GM10248 (cell line): Measurements from ENCODE around the gene CRYL1.

Experiments
- CTCF ChIA-PET: fragments of 300-600 bp; sonication (Branson Sonifier 250); formaldehyde crosslinking; extraction: SDS; loops from one replicate; lab custom pipeline; 2021; ENCODE audit warnings: antibody characterized with exemption; lab: Yijun Ruan, JAX
- POLR2A ChIA-PET: fragments of 350-650 bp; sonication (Branson Sonifier 250); formaldehyde crosslinking; extraction: SDS; loops from one replicate; lab custom pipeline; 2020; ENCODE audit warnings: antibody characterized with exemption; lab: Yijun Ruan, JAX
- DNase-seq: peaks from one replicate; pipeline ENCODE4 v3.0.0; 2012; ENCODE audit errors: extremely low spot score
- TF ChIP-seq, protein P1 (sequence below): IDR thresholded peaks from 2 replicates; pipeline ENCODE4 v1.5.1; 2012; ENCODE audit warnings: mild to moderate bottlenecking, low read depth; ENCODE audit errors: extremely low read depth, missing control alignments, control extremely low read depth

Gene CRYL1

DNA sequence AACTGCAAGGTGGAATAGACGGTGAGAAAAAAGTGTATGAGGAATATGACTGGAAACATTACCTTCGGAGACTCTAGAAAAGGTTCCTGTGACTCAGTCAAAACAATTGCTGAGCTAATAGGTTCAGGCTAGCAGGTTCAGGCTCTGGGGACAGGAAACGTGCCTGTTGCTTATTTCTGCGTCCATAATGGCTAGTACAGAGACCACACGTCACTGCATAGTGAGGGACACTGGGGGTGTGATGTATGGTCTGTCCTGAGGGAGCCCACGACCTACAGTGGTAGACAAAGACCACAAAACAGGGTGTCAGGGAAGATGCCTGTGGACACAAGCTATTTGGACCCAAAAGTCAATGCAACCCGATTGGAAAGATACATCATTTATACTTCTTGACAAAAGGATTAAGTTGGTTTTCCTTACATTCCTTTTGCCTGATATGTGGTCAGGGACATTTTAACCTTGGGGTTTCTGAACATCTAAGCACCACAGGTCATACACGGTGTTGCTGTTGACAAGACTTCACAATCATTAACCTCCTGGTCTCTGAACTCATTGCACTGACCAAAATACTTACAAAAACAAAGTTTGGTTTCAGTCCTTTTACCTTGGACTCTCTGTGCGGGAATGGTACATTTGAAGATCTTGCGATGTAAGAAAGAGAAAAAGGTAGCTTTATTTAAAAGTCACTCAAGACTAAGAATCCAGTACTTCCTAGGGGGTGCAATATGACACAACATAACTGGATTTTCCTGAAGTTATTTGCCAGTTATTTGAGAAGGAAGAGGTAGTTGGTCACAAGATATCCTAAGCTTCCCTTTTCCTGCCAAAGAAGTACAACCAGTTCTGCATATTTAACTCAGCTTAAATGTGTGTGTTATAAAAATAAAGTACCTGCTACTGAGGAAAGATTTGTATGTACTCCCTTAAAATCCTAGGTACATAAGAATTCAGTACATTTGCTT lies 20.0 kb downstream of the CRYL1 start:
- CTCF ChIA-PET: interaction anchor here (1.0 to 4.7 kb wide), 4 partner anchors 10 to 417 kb away, joined by 3 to 26 read pairs (median 6); no protein-coding TSS in a partner anchor
- TF ChIP-seq, protein P1, sequence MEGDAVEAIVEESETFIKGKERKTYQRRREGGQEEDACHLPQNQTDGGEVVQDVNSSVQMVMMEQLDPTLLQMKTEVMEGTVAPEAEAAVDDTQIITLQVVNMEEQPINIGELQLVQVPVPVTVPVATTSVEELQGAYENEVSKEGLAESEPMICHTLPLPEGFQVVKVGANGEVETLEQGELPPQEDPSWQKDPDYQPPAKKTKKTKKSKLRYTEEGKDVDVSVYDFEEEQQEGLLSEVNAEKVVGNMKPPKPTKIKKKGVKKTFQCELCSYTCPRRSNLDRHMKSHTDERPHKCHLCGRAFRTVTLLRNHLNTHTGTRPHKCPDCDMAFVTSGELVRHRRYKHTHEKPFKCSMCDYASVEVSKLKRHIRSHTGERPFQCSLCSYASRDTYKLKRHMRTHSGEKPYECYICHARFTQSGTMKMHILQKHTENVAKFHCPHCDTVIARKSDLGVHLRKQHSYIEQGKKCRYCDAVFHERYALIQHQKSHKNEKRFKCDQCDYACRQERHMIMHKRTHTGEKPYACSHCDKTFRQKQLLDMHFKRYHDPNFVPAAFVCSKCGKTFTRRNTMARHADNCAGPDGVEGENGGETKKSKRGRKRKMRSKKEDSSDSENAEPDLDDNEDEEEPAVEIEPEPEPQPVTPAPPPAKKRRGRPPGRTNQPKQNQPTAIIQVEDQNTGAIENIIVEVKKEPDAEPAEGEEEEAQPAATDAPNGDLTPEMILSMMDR: no peak
- POLR2A ChIA-PET: no interaction called here

DNA sequence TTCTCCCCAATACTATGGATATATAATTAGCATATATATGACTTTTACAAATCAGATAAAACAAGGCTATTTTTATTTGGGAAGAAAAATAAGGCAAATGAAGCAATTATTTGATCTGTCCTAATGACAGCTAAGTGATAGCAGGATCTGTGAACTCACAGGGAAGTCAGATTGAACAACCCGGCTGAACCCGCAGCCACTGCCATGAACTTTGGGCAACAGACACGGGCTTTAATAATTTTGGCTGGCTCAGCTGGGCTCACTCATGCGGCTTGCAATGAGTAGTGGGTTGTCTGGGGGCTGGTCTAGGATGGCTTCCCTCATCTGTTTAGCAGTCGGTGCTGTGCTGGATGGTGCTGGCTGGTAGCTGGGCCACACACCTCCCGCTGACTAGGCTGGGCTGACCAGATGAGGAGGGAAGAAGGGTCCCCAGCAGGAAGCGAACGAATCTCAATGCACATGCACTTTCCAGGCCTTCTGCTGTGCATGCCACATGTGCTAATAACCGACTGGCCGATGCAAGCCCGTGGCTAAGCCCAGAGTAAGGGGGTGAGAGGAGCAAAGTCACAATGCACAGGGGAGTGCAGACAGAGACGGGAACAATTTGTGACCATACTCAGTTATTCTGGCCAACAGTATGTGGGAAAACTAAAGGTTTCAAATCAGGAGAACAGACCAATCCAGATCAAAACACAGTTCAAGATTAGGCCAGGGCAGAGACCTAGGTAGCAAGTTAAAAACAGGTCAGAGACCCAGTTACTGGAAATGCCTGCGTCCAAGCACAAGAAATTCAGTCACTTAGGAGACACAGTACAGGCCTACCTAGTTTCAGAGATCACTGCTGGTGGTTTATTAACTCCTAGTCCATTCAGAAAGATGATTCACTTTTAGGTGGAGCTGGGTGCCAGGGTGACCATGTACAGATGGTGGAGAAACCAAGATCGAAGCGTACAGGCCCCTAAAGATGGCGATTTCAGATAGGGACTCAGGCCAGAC lies 22.3 kb downstream of the CRYL1 start:
- TF ChIP-seq, protein P1: no peak
- ChIA-PET POLR2A (no interaction called here), CTCF (interaction anchor here (2.0 kb wide), 1 partner anchor 11 kb away, joined by 6 read pairs; no protein-coding TSS in a partner anchor)
- no peak for DNase-seq

More for the DNA sequence above, 20.0 kb downstream of the CRYL1 start:
- no peak for DNase-seq

DNA sequence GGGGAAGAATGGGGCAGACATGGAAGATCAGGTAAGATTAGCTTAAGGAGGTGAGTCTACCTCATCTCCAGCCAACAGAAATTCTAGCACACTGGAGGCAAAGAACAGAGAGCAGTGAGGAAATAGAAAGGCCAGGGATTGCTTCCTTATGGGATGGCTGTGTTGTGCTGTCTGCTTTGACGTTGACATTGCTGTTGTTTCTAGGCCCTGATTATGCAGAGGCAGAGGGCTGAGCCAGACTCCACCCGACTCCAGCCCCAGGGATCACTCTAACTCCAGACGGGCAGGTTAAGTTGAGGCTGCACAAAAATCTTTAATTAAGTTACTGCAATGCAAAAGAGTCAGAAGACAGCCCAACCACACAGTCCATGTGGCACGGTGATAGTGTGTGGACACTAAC lies 24.1 kb downstream of the CRYL1 start:
- no peak for DNase-seq
- ChIA-PET CTCF (interaction anchor here (1.7 to 2.0 kb wide), 2 partner anchors 9 to 327 kb away, joined by 4 to 6 read pairs; no protein-coding TSS in a partner anchor), POLR2A (no interaction called here)
- TF ChIP-seq, protein P1: no peak

DNA sequence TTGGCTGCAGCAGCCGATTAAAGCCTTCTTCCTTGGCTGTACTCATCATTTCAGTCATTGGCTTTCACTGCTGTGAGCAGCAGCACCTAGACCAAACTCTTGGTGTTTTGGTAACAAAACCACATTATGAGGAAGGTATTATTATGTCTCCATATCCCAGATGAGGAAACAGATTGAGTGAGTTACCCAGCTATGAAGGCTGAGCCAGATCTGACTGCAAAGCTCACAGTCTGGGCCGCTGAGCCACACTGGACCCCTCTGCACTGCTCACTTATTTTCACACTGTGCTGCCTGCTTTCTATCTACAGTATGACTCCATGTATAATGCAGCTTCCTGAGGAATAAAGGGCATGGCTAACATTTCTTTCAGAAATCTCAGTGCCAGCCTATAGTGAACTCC lies 24.5 kb downstream of the CRYL1 start:
- ChIA-PET CTCF (interaction anchor here (1.7 to 2.1 kb wide), 3 partner anchors 11 to 328 kb away, joined by 4 to 5 read pairs (median 5); no protein-coding TSS in a partner anchor), POLR2A (interaction anchor here (0.6 kb wide), 1 partner anchor 24 kb away, joined by 4 read pairs; no protein-coding TSS in a partner anchor)
- TF ChIP-seq, protein P1: no peak
- DNase-seq: no peak

DNA sequence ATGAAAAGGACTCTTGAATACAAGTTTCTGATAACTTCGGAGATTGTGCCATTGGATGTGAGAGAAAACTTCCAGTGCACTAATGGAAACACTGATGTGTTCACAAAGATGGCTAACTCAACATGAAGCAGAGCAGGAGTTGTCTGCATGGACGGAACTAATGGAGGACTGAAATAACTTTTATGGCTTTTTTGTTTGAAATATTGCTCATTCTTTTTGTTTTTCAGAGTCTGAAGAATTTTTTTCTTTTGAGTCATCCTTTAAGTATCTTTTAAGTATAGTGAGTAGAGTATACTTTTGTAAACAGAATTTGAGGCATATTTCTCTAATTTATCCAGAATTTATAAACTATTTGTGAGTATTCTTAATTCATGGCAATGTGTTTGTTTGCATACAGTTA lies 25.7 kb downstream of the CRYL1 start:
- DNase-seq: no peak
- ChIA-PET CTCF (interaction anchor here (1.0 to 2.1 kb wide), 5 partner anchors 10 to 425 kb away, joined by 3 to 11 read pairs (median 5); partner anchors contain the start of gene IL17D), POLR2A (no interaction called here)

More for the DNA sequence above, 25.7 kb downstream of the CRYL1 start:
- TF ChIP-seq, protein P1: no peak
